HAP-1 (cell line): Measurements from ENCODE around the gene SLC44A1.

Experiments used
- DNase-seq, 2 experiments: peaks; one replicate each; pipeline ENCODE4 v3.0.0-alpha.2; 2016 to 2020; ENCODE audit warnings: low spot score in 2 of 2
- H3K27me3 ChIP-seq: fragments of 250-450 bp; sonication (Bioruptor Pico); 2 replicates; pipeline ENCODE4 v1.5.1; 2020; ENCODE audit warnings: low read depth, mild to moderate bottlenecking, moderate library complexity
- H3K36me3 ChIP-seq: fragments of 250-450 bp; sonication (Bioruptor Pico); replicated peaks from 2 replicates; pipeline ENCODE4 v1.5.1; 2020; ENCODE audit warnings: mild to moderate bottlenecking
- H3K4me1 ChIP-seq: fragments of 250-450 bp; sonication (Bioruptor Pico); 2 replicates; pipeline ENCODE4 v1.5.1; 2020; ENCODE audit warnings: mild to moderate bottlenecking
- H3K4me3 ChIP-seq: fragments of 250-450 bp; sonication (Bioruptor Pico); 2 replicates; pipeline ENCODE4 v1.5.1; 2020; ENCODE audit warnings: mild to moderate bottlenecking, moderate library complexity
- H3K9me3 ChIP-seq: fragments of 250-450 bp; sonication (Bioruptor Pico); 2 replicates; pipeline ENCODE4 v1.5.1; 2020; ENCODE audit warnings: mild to moderate bottlenecking, moderate library complexity
- in situ Hi-C: fragments of 300-500 bp; cut with MboI; formaldehyde crosslinking; loops from 3 replicates; pipeline ENCODE4 v1.14.3; 2020; ENCODE audit warnings: low sequenced_read_pairs, inconsistent platforms, mixed read lengths

SLC44A1 gene

GRCh38 chr9:105359892-105360291 is 115.4 kb downstream of the SLC44A1 start:
- Histone ChIP-seq H3K27me3 (no peaks in the 10 kb centered on the region), H3K9me3 (no peaks in the 10 kb centered on the region), H3K36me3 (no peaks in the 10 kb centered on the region; the same call in 1 of the 2 replicates), H3K4me3 (no peak overlapping the region), H3K4me1 (no peaks in the 10 kb centered on the region)
- in situ Hi-C loops: no loop called here
- DNase-seq: no peak

- DNase-seq: no peak
- Histone ChIP-seq H3K4me1 (no peaks in the 10 kb centered on the region), H3K27me3 (no peaks in the 10 kb centered on the region), H3K9me3 (no peaks in the 10 kb centered on the region), H3K36me3 (no peaks in the 10 kb centered on the region; the same call in 1 of the 2 replicates), H3K4me3 (no peak overlapping the region)
- in situ Hi-C loops: no loop called here
These were observed 115.9 kb downstream of the SLC44A1 start for GRCh38 chr9:105360344-105360743.

- Histone ChIP-seq H3K4me1 (no peaks in the 10 kb centered on the region), H3K36me3 (no peaks in the 10 kb centered on the region; the same call in 1 of the 2 replicates), H3K4me3 (no peak overlapping the region), H3K27me3 (no peaks in the 10 kb centered on the region), H3K9me3 (no peaks in the 10 kb centered on the region)
- in situ Hi-C loops: no loop called here
- DNase-seq: no peak
These were observed 117.4 kb downstream of the SLC44A1 start for GRCh38 chr9:105361873-105362272.

- in situ Hi-C loops: no loop called here
- Histone ChIP-seq H3K9me3 (no peaks in the 10 kb centered on the region), H3K4me3 (no peak overlapping the region), H3K27me3 (no peaks in the 10 kb centered on the region), H3K36me3 (no peaks in the 10 kb centered on the region; the same call in 1 of the 2 replicates), H3K4me1 (no peaks in the 10 kb centered on the region)
- no peak for DNase-seq
These were observed 118.0 kb downstream of the SLC44A1 start for GRCh38 chr9:105362470-105362869.

- DNase-seq: no peak
- Histone ChIP-seq H3K4me1 (no peaks in the 10 kb centered on the region), H3K27me3 (no peaks in the 10 kb centered on the region), H3K36me3 (no peaks in the 10 kb centered on the region; the same call in 1 of the 2 replicates), H3K4me3 (no peak overlapping the region), H3K9me3 (no peaks in the 10 kb centered on the region)
- in situ Hi-C loops: no loop called here
These were observed 119.4 kb downstream of the SLC44A1 start for GRCh38 chr9:105363837-105364236.

- H3K36me3 ChIP-seq: no peaks in the 10 kb centered on the region
- in situ Hi-C loops: no loop called here
- H3K4me3 ChIP-seq: no peak overlapping the region
- H3K4me1 ChIP-seq: no peaks in the 10 kb centered on the region
- no peaks in the 10 kb centered on the region for H3K27me3 ChIP-seq
- H3K9me3 ChIP-seq: no peaks in the 10 kb centered on the region
- no peak for DNase-seq
These were observed 125.5 kb downstream of the SLC44A1 start for GRCh38 chr9:105369911-105370310.

- Histone ChIP-seq H3K9me3 (no peaks in the 10 kb centered on the region), H3K4me1 (no peaks in the 10 kb centered on the region), H3K27me3 (no peaks in the 10 kb centered on the region), H3K36me3 (no peaks in the 10 kb centered on the region), H3K4me3 (no peak overlapping the region)
- in situ Hi-C loops: no loop called here
- no peak for DNase-seq
These were observed 129.3 kb downstream of the SLC44A1 start for GRCh38 chr9:105373723-105374122.

GRCh38 chr9:105375323-105375722 is 130.9 kb downstream of the SLC44A1 start:
- no peaks in the 10 kb centered on the region for H3K36me3 ChIP-seq

GRCh38 chr9:105376893-105377292 is 132.4 kb downstream of the SLC44A1 start:
- Histone ChIP-seq H3K4me1 (no peaks in the 10 kb centered on the region; the same call in 1 of the 2 replicates), H3K36me3 (no peaks in the 10 kb centered on the region), H3K4me3 (no peak overlapping the region), H3K27me3 (no peaks in the 10 kb centered on the region), H3K9me3 (no peaks in the 10 kb centered on the region)
- no peak for DNase-seq
- in situ Hi-C loops: no loop called here

More at GRCh38 chr9:105375323-105375722, 130.9 kb downstream of the SLC44A1 start:
- no peaks in the 10 kb centered on the region for H3K27me3 ChIP-seq
- no peak for DNase-seq
- no peaks in the 10 kb centered on the region for H3K4me1 ChIP-seq
- H3K4me3 ChIP-seq: no peak overlapping the region
- H3K9me3 ChIP-seq: no peaks in the 10 kb centered on the region
- in situ Hi-C loops: no loop called here

GRCh38 chr9:105385381-105385985 is 141.0 kb downstream of the SLC44A1 start:
- Histone ChIP-seq H3K9me3 (no peaks in the 10 kb centered on the region), H3K27me3 (no peaks in the 10 kb centered on the region), H3K4me3 (no peak overlapping the region), H3K36me3 (no peaks in the 10 kb centered on the region), H3K4me1 (peaks cover 14% of the 10 kb centered on the region)
- in situ Hi-C loops: no loop called here
- no peak for DNase-seq

- H3K9me3 ChIP-seq: no peaks in the 10 kb centered on the region
- in situ Hi-C loops: no loop called here
- H3K36me3 ChIP-seq: no peaks in the 10 kb centered on the region
- H3K4me3 ChIP-seq: no peak overlapping the region
- peak; percentile 60 to 93 for DNase-seq
- no peaks in the 10 kb centered on the region for H3K27me3 ChIP-seq
- peaks cover 21% of the 10 kb centered on the region for H3K4me1 ChIP-seq
These were observed 145.3 kb downstream of the SLC44A1 start for GRCh38 chr9:105389796-105390195.

GRCh38 chr9:105390871-105391270 is 146.4 kb downstream of the SLC44A1 start:
- Histone ChIP-seq H3K4me1 (peaks cover 21% of the 10 kb centered on the region), H3K9me3 (no peaks in the 10 kb centered on the region), H3K27me3 (no peaks in the 10 kb centered on the region), H3K36me3 (no peaks in the 10 kb centered on the region), H3K4me3 (no peak overlapping the region)
- no peak for DNase-seq
- in situ Hi-C loops: no loop called here

- in situ Hi-C loops: no loop called here
- Histone ChIP-seq H3K4me1 (peaks cover 21% of the 10 kb centered on the region), H3K27me3 (no peaks in the 10 kb centered on the region), H3K4me3 (no peak overlapping the region), H3K9me3 (no peaks in the 10 kb centered on the region), H3K36me3 (no peaks in the 10 kb centered on the region)
- no peak for DNase-seq
These were observed 146.8 kb downstream of the SLC44A1 start for GRCh38 chr9:105391288-105391687.

- DNase-seq: no peak
- Histone ChIP-seq H3K4me3 (no peak overlapping the region), H3K36me3 (no peaks in the 10 kb centered on the region), H3K27me3 (no peaks in the 10 kb centered on the region), H3K4me1 (peaks cover 21% of the 10 kb centered on the region), H3K9me3 (no peaks in the 10 kb centered on the region)
- in situ Hi-C loops: no loop called here
These were observed 148.1 kb downstream of the SLC44A1 start for GRCh38 chr9:105392531-105392930.
